IMR-90 (cell line): ENCODE measurements around the gene GJB5. TPM values are rescaled to one million over a fixed set of nuclear protein-coding genes. Genes with fewer than 3 reads are reported as not detected.

ENCODE experiments used
- ATAC-seq: fragments of 200-7000 bp; cut with Tn5 transposase; 2 replicates; pipeline ENCODE4 v1.9.1; 2020; ENCODE audit warnings: low read depth, mild to moderate bottlenecking, moderate library complexity
- BruUV-seq: library from RNA; stranded (reverse); fragments of 400-500 nt; replicated peaks from 2 replicates; lab custom pipeline; 2021; lab: Mats Ljungman, UMichigan
- CTCF ChIA-PET: fragments of 300-600 bp; formaldehyde crosslinking; extraction: SDS; loops from one replicate; lab custom pipeline; 2021; ENCODE audit warnings: antibody characterized with exemption; lab: Yijun Ruan, JAX
- POLR2A ChIA-PET: fragments of 300-600 bp; sonication (Branson Sonifier 250); formaldehyde crosslinking; loops from one replicate; lab custom pipeline; 2022; ENCODE audit warnings: antibody characterized with exemption; ENCODE audit not compliant: unreplicated experiment; lab: Charles Lee
- DNase-seq: peaks from one replicate; pipeline ENCODE4 v3.0.0; 2013
- H2AFZ ChIP-seq: replicated peaks from 2 replicates; pipeline ENCODE3; 2013; ENCODE audit warnings: low read length, mild to moderate bottlenecking; ENCODE audit not compliant: poor library complexity
- H2AK5ac ChIP-seq: 2 replicates; pipeline ENCODE4 v1.6.1; 2013; ENCODE audit warnings: low read depth, low read length, inconsistent platforms
- H2AK9ac ChIP-seq: replicated peaks from 2 replicates; pipeline ENCODE3; 2013; ENCODE audit warnings: mild to moderate bottlenecking, low read depth, low read length, moderate library complexity; ENCODE audit not compliant: poor library complexity
- H2BK120ac ChIP-seq: 2 replicates; pipeline ENCODE4 v1.6.1; 2013; ENCODE audit warnings: low read depth, low read length, inconsistent platforms
- H2BK15ac ChIP-seq: 3 replicates; pipeline ENCODE4 v1.6.1; 2013; ENCODE audit warnings: low read depth, low read length, inconsistent platforms
- H2BK20ac ChIP-seq: 2 replicates; pipeline ENCODE4 v1.6.1; 2013; ENCODE audit warnings: low read depth, mild to moderate bottlenecking, inconsistent platforms, low read length, moderate library complexity
- H2BK5ac ChIP-seq: 2 replicates; pipeline ENCODE4 v1.6.1; 2013; ENCODE audit warnings: mild to moderate bottlenecking, low read depth, low read length, inconsistent platforms; ENCODE audit not compliant: poor library complexity, severe bottlenecking
- H3K14ac ChIP-seq: replicated peaks from 2 replicates; pipeline ENCODE4 v1.6.1; 2013; ENCODE audit warnings: low read depth, low read length, inconsistent platforms
- H3K18ac ChIP-seq: 2 replicates; pipeline ENCODE4 v1.6.1; 2013; ENCODE audit warnings: low read depth, low read length, control low read depth
- H3K23ac ChIP-seq: 2 replicates; pipeline ENCODE4 v1.6.1; 2013; ENCODE audit warnings: low read depth, low read length, inconsistent platforms
- H3K27ac ChIP-seq: 2 replicates; pipeline ENCODE4 v1.5.1; 2013; ENCODE audit warnings: mild to moderate bottlenecking, control low read depth, low read length; ENCODE audit not compliant: insufficient read depth
- H3K27me3 ChIP-seq: 2 replicates; pipeline ENCODE4 v1.6.1; 2013; ENCODE audit warnings: low read length; ENCODE audit not compliant: control insufficient read depth, insufficient read depth
- H3K36me3 ChIP-seq: 2 replicates; pipeline ENCODE4 v1.6.1; 2013; ENCODE audit warnings: low read length, mixed read lengths; ENCODE audit not compliant: control insufficient read depth, insufficient read depth
- H3K4ac ChIP-seq: 2 replicates; pipeline ENCODE4 v1.6.1; 2013; ENCODE audit warnings: low read depth, low read length, inconsistent platforms
- H3K4me1 ChIP-seq: 2 replicates; pipeline ENCODE4 v1.6.1; 2013; ENCODE audit warnings: low read length, mixed read lengths; ENCODE audit not compliant: control insufficient read depth, insufficient read depth
- H3K4me2 ChIP-seq: 2 replicates; pipeline ENCODE4 v1.6.1; 2013; ENCODE audit warnings: low read depth, mild to moderate bottlenecking, control low read depth, low read length, moderate library complexity
- H3K4me3 ChIP-seq: 2 replicates; pipeline ENCODE4 v1.5.1; 2013; ENCODE audit warnings: low read depth, mild to moderate bottlenecking, control low read depth, low read length, moderate library complexity; ENCODE audit not compliant: insufficient read depth
- H3K56ac ChIP-seq: 2 replicates; pipeline ENCODE4 v1.6.1; 2013; ENCODE audit warnings: low read length, inconsistent platforms; ENCODE audit not compliant: insufficient read depth; ENCODE audit errors: extremely low read depth
- H3K79me1 ChIP-seq, 2 experiments: 2 replicates each; pipeline ENCODE4 v1.6.1; 2013; ENCODE audit warnings: low read length in 2 of 2, inconsistent platforms in 1 of 2, low read depth in 1 of 2
- H3K9ac ChIP-seq: 2 replicates; pipeline ENCODE4 v1.6.1; 2013; ENCODE audit warnings: low read depth, low read length, control low read depth
- H3K9me1 ChIP-seq: 2 replicates; pipeline ENCODE4 v1.6.1; 2013; ENCODE audit warnings: low read length, inconsistent platforms; ENCODE audit not compliant: insufficient read depth
- H3K9me3 ChIP-seq: 2 replicates; pipeline ENCODE4 v1.6.1; 2013; ENCODE audit warnings: low read length; ENCODE audit not compliant: control insufficient read depth, insufficient read depth
- H4K20me1 ChIP-seq: 2 replicates; pipeline ENCODE4 v1.6.1; 2013; ENCODE audit warnings: low read length, inconsistent platforms; ENCODE audit not compliant: insufficient read depth
- H4K5ac ChIP-seq: 2 replicates; pipeline ENCODE4 v1.6.1; 2013; ENCODE audit warnings: mild to moderate bottlenecking, low read depth, low read length, control low read depth
- H4K8ac ChIP-seq, 2 experiments: 2 replicates each; pipeline ENCODE4 v1.6.1; 2013; ENCODE audit warnings: low read depth in 2 of 2, low read length in 2 of 2, control low read depth in 1 of 2, inconsistent platforms in 1 of 2
- H4K91ac ChIP-seq: 2 replicates; pipeline ENCODE4 v1.6.1; 2013; ENCODE audit warnings: low read depth, low read length, inconsistent platforms; ENCODE audit not compliant: insufficient read depth
- BHLHE40 ChIP-seq: fragments of 150-350 bp; IDR thresholded peaks from 2 replicates; pipeline ENCODE4 v1.6.1; 2016; ENCODE audit warnings: mild to moderate bottlenecking, low read depth, low read length
- CEBPB ChIP-seq: IDR thresholded peaks from 2 replicates; pipeline ENCODE4 v1.6.1; 2012; ENCODE audit warnings: low read depth, low read length, improper control_type of control experiment
- CHD1 ChIP-seq: IDR thresholded peaks from 2 replicates; pipeline ENCODE4 v1.6.1; 2012; ENCODE audit warnings: low read depth, low read length, improper control_type of control experiment
- FOS ChIP-seq: fragments of 150-350 bp; IDR thresholded peaks from 2 replicates; pipeline ENCODE4 v1.6.1; 2016; ENCODE audit warnings: low read depth, low read length
- MAFK ChIP-seq: IDR thresholded peaks from 2 replicates; pipeline ENCODE4 v1.6.1; 2012; ENCODE audit warnings: low read depth, low read length, improper control_type of control experiment
- MAZ ChIP-seq: IDR thresholded peaks from 2 replicates; pipeline ENCODE4 v1.6.1; 2012; ENCODE audit warnings: low read depth, mild to moderate bottlenecking, low read length, improper control_type of control experiment, moderate library complexity, borderline replicate concordance
- MXI1 ChIP-seq: IDR thresholded peaks from 2 replicates; pipeline ENCODE4 v1.6.1; 2012; ENCODE audit warnings: low read depth, mild to moderate bottlenecking, low read length, moderate library complexity, borderline replicate concordance
- NFE2L2 ChIP-seq: fragments of 150-350 bp; IDR thresholded peaks from 2 replicates; pipeline ENCODE4 v1.6.1; 2016; ENCODE audit warnings: low read depth, mild to moderate bottlenecking, low read length
- POLR2A ChIP-seq: IDR thresholded peaks from 2 replicates; pipeline ENCODE4 v1.6.1; 2012; ENCODE audit warnings: mild to moderate bottlenecking, low read depth, low read length
- RAD21 ChIP-seq: IDR thresholded peaks from 2 replicates; pipeline ENCODE4 v1.6.1; 2012; ENCODE audit warnings: low read length, improper control_type of control experiment
- RCOR1 ChIP-seq: IDR thresholded peaks from 2 replicates; pipeline ENCODE4 v1.6.1; 2012; ENCODE audit warnings: mild to moderate bottlenecking, low read length, improper control_type of control experiment; ENCODE audit not compliant: insufficient replicate concordance
- RFX5 ChIP-seq: IDR thresholded peaks from 2 replicates; pipeline ENCODE4 v1.8.0; 2012; ENCODE audit warnings: low read depth, mild to moderate bottlenecking, low read length, moderate library complexity
- SMC3 ChIP-seq: fragments of 150-350 bp; IDR thresholded peaks from 2 replicates; pipeline ENCODE4 v1.6.1; 2016; ENCODE audit warnings: low read depth, mild to moderate bottlenecking, antibody characterized with exemption, low read length, moderate library complexity
- WGBS, 2 experiments: methylation state at CpG; one replicate each; pipeline versions ENCODE4 v1.1.5 to v1.1.7; 2013; ENCODE audit warnings: missing lambda C conversion rate in 2 of 2; ENCODE audit not compliant: insufficient read length in 1 of 2; ENCODE audit errors: extremely low coverage in 2 of 2; 5-methylcytosine and 5-hydroxymethylcytosine counted together
- dilution Hi-C: fragments of 300-500 bp; cut with HindIII; formaldehyde crosslinking; loops from one replicate; pipeline ENCODE4 v1.14.3; 2018; ENCODE audit warnings: low sequenced_read_pairs; ENCODE audit not compliant: unreplicated experiment
- in situ Hi-C: fragments of 300-500 bp; cut with MboI; formaldehyde crosslinking; loops from 3 replicates; pipeline ENCODE4 v1.14.3; 2019; ENCODE audit warnings: low sequenced_read_pairs, inconsistent platforms, mixed read lengths
- intact Hi-C: fragments of 100-400 bp; cut with micrococcal nuclease; formaldehyde crosslinking; loops from 2 replicates; pipeline ENCODE4 v1.10.0; 2022
- polyA plus RNA-seq, 3 experiments: library from polyadenylated mRNA; depleted of rRNA; stranded (reverse); fragments of >200 nt; gene quantifications; 2 replicates each; pipeline ENCODE4 v1.2.3, GENCODE V29; 2012; ENCODE audit warnings: low replicate concordance in 1 of 3
- total RNA-seq: library from RNA; depleted of rRNA; stranded (reverse); fragments of >200 nt; gene quantifications from 2 replicates; pipeline ENCODE4 v1.2.3, GENCODE V29; 2012
- TF ChIP-seq, protein P1 (sequence below): fragments of 150-350 bp; IDR thresholded peaks from 2 replicates; pipeline ENCODE4 v1.6.1; 2016; ENCODE audit warnings: low read depth, mild to moderate bottlenecking, low read length, moderate library complexity, borderline replicate concordance
- TF ChIP-seq, protein P2 (sequence below): fragments of 150-350 bp; IDR thresholded peaks from 2 replicates; pipeline ENCODE4 v1.6.1; 2017; ENCODE audit warnings: mild to moderate bottlenecking, antibody characterized with exemption, low read length, low read depth

Gene GJB5
- total and polyA plus RNA-seq, 2 of the 4 experiments (the other 2 are of a cell fraction): 0.10 TPM; not detected in 1

DNA sequence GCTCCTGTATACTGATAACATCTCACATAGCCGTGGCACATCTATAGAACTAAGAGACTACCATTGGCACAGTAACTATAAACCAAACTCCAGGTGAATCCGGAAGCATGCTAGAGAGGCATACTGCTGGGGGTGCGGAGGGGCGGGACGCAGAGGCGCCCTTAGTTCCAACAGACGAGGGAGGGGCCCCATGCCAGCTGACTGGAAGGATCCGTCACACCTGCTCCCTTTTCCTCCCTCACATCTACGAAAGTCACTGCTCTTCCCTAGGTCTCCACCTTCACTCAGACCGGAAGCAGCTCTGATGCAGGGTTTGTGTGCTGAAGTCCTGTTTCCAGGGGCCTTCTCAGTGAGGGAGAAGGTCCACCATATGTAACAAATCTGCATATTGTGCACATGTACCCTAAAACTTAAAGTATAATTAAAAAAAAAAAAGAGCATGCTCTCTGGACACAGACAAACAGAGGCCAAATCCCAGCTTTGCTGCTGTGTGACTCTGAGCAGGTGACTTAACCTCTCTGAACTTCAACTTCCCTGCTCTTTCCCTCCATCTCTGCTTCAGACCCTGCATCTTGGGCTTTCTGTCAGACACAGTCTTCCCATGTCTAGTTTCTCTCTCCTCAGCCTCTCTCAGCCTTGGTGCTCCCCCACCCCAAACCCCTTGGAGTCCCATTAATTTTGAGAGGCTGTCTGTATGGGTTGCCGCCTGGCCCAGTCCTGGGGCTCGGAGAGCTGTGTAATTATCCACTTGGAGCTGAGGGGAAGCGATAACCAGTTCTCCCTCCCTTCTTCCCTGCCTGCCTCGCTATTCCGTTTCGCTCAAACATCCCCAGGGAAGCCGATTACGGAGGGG is 7.8 kb upstream of the GJB5 start (continued):
- TF ChIP-seq MAZ: no peak

DNA sequence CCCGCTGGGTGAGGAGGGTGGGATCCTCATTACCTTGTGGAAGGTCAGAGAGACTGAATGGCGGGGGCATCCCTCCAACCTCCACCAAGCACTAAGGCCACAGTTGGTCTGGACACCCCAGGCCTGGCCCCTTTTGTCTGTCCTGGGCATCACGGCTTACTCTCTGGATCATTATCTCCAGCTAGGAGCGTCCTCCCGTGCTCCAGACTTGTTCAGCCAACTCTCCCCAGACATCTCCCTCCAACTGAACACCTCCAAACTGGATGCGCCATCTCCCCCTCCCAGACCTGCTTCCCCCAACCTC is 7.3 kb upstream of the GJB5 start:
- no peaks in the 10 kb centered on the region for H3K9me3 ChIP-seq
- in situ Hi-C loops: loop anchor here (10.0 kb wide), 1 partner anchor 1113 kb away; no protein-coding TSS in a partner anchor
- no peak overlapping the region for H3K9ac ChIP-seq
- no peak for ATAC-seq
- H4K8ac ChIP-seq: no peak overlapping the region
- no peak for DNase-seq
- no TSS peak for BruUV-seq
- H2BK20ac ChIP-seq: no peak overlapping the region
- no peak overlapping the region for H2BK15ac ChIP-seq
- H3K27ac ChIP-seq: no peak overlapping the region
- no peak overlapping the region for H3K14ac ChIP-seq
- no peak overlapping the region for H4K91ac ChIP-seq
- no peak overlapping the region for H3K56ac ChIP-seq
- H2BK120ac ChIP-seq: no peak overlapping the region
- dilution Hi-C loops: no loop called here
- H3K23ac ChIP-seq: no peak overlapping the region
- no peaks in the 10 kb centered on the region for H3K36me3 ChIP-seq
- no peak overlapping the region for H3K4ac ChIP-seq
- no peak overlapping the region for H3K4me3 ChIP-seq
- no peak overlapping the region for H3K4me2 ChIP-seq
- intact Hi-C loops: no loop called here
- no peaks in the 10 kb centered on the region for H3K79me1 ChIP-seq
- H3K18ac ChIP-seq: no peak overlapping the region
- CTCF ChIA-PET: no interaction called here
- no peak overlapping the region for H2AFZ ChIP-seq
- H2AK5ac ChIP-seq: no peak overlapping the region
- no peaks in the 10 kb centered on the region for H3K9me1 ChIP-seq
- WGBS, 2 experiments: 40% methylated on average over 1 of the region's 6 CpGs; no CpG with 5 or more reads in 1 of the 2 experiments
- H3K27me3 ChIP-seq: peaks cover 2% of the 10 kb centered on the region; the same call in 1 of the 2 replicates
- no peaks in the 10 kb centered on the region for H3K4me1 ChIP-seq
- no peak overlapping the region for H2AK9ac ChIP-seq
- no peak overlapping the region for H2BK5ac ChIP-seq
- H4K5ac ChIP-seq: no peak overlapping the region
- H4K20me1 ChIP-seq: no peaks in the 10 kb centered on the region
- POLR2A ChIA-PET: no interaction called here
- TF ChIP-seq RFX5 (no peak), SMC3 (no peak), MAFK (no peak), MXI1 (no peak), POLR2A (no peak), BHLHE40 (no peak), CEBPB (no peak), RAD21 (no peak), RCOR1 (no peak), CHD1 (no peak), NFE2L2 (no peak), FOS (no peak)
- TF ChIP-seq, protein P1, sequence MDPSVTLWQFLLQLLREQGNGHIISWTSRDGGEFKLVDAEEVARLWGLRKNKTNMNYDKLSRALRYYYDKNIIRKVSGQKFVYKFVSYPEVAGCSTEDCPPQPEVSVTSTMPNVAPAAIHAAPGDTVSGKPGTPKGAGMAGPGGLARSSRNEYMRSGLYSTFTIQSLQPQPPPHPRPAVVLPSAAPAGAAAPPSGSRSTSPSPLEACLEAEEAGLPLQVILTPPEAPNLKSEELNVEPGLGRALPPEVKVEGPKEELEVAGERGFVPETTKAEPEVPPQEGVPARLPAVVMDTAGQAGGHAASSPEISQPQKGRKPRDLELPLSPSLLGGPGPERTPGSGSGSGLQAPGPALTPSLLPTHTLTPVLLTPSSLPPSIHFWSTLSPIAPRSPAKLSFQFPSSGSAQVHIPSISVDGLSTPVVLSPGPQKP: no peak
- TF ChIP-seq, protein P2, sequence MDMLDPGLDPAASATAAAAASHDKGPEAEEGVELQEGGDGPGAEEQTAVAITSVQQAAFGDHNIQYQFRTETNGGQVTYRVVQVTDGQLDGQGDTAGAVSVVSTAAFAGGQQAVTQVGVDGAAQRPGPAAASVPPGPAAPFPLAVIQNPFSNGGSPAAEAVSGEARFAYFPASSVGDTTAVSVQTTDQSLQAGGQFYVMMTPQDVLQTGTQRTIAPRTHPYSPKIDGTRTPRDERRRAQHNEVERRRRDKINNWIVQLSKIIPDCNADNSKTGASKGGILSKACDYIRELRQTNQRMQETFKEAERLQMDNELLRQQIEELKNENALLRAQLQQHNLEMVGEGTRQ: no peak
